Liver (tissue), 9 donors: ENCODE results near the gene KRT77. TPM values are rescaled to one million over a fixed set of nuclear protein-coding genes. Genes with fewer than 3 reads are reported as not detected.

Source experiments
- DNase-seq: peaks from one replicate; pipeline ENCODE4 v3.0.0-alpha.2; 2017; ENCODE audit warnings: low spot score
- H3K27ac ChIP-seq, 2 donors: one replicate each; pipeline ENCODE4 v1.7.0; 2013; ENCODE audit warnings: inconsistent platforms in 2 of 2, low read length in 2 of 2, control low read depth in 1 of 2, low read depth in 1 of 2, mild to moderate bottlenecking in 1 of 2
- H3K27me3 ChIP-seq, 4 donors: one replicate each; pipeline versions ENCODE4 v1.6.1 to v1.7.0; 2013; ENCODE audit warnings: low read length in 3 of 4, inconsistent platforms in 1 of 4, mild to moderate bottlenecking in 1 of 4, moderate library complexity in 1 of 4; ENCODE audit not compliant: control insufficient read depth in 4 of 4, insufficient read depth in 4 of 4
- H3K36me3 ChIP-seq, 4 donors: one replicate each; pipeline versions ENCODE4 v1.6.1 to v1.7.0; 2013; ENCODE audit warnings: low read length in 3 of 4, mild to moderate bottlenecking in 3 of 4, low read depth in 1 of 4, moderate library complexity in 1 of 4; ENCODE audit not compliant: control insufficient read depth in 4 of 4, insufficient read depth in 3 of 4
- H3K4me1 ChIP-seq, 4 donors: one replicate each; pipeline versions ENCODE4 v1.6.1 to v1.7.0; 2013; ENCODE audit warnings: low read length in 3 of 4, mild to moderate bottlenecking in 3 of 4, moderate library complexity in 1 of 4; ENCODE audit not compliant: control insufficient read depth in 4 of 4, insufficient read depth in 4 of 4
- H3K4me3 ChIP-seq, 3 donors: one replicate each; pipeline versions ENCODE4 v1.6.1 to v1.7.0; 2013; ENCODE audit warnings: low read length in 3 of 3, control low read depth in 1 of 3, low read depth in 1 of 3, mild to moderate bottlenecking in 1 of 3
- H3K9ac ChIP-seq, 2 donors: one replicate each; pipeline ENCODE4 v1.7.0; 2013; ENCODE audit warnings: low read length in 2 of 2, mild to moderate bottlenecking in 2 of 2, moderate library complexity in 2 of 2, control low read depth in 1 of 2, low read depth in 1 of 2
- H3K9me3 ChIP-seq, 4 donors: one replicate each; pipeline versions ENCODE4 v1.6.1 to v1.7.0; 2013; ENCODE audit warnings: low read length in 3 of 4; ENCODE audit not compliant: control insufficient read depth in 4 of 4
- CTCF ChIP-seq: fragments of 150-350 bp; IDR thresholded peaks from 2 replicates; pipeline ENCODE4 v1.5.1; 2017; ENCODE audit warnings: improper control_type of control experiment, low read depth, low read length; ENCODE audit not compliant: missing input control
- EGR1 ChIP-seq, 2 donors: IDR thresholded peaks; 2 replicates each; pipeline ENCODE4 v1.6.1; 2016 to 2018; ENCODE audit warnings: antibody characterized with exemption in 2 of 2, low read depth in 2 of 2
- FOXA1 ChIP-seq: IDR thresholded peaks from 2 replicates; pipeline ENCODE4 v1.6.1; 2016; ENCODE audit warnings: antibody characterized with exemption
- FOXA2 ChIP-seq: IDR thresholded peaks from 2 replicates; pipeline ENCODE4 v1.6.1; 2016; ENCODE audit warnings: antibody characterized with exemption
- GABPA ChIP-seq, 2 donors: IDR thresholded peaks in 1 of 2; conservative IDR thresholded peaks in 1 of 2; 2 replicates each; pipeline ENCODE4 v1.6.1; 2016; ENCODE audit warnings: antibody characterized with exemption in 2 of 2, mild to moderate bottlenecking in 1 of 2, moderate library complexity in 1 of 2
- HNF4A ChIP-seq, 2 donors: conservative IDR thresholded peaks; 2 replicates each; pipeline ENCODE4 v1.6.1; 2016; ENCODE audit warnings: antibody characterized with exemption in 2 of 2, mild to moderate bottlenecking in 2 of 2
- HNF4G ChIP-seq: IDR thresholded peaks from 2 replicates; pipeline ENCODE4 v1.6.1; 2016; ENCODE audit warnings: antibody characterized with exemption
- JUND ChIP-seq, 2 donors: IDR thresholded peaks; 2 replicates each; pipeline ENCODE4 v1.6.1; 2016; ENCODE audit warnings: antibody characterized with exemption in 2 of 2
- NR2F2 ChIP-seq: IDR thresholded peaks from 2 replicates; pipeline ENCODE4 v1.6.1; 2016; ENCODE audit warnings: antibody characterized with exemption
- RAD21 ChIP-seq, 2 donors: IDR thresholded peaks; 2 replicates each; pipeline ENCODE4 v1.6.1; 2016; ENCODE audit warnings: antibody characterized with exemption in 2 of 2, mild to moderate bottlenecking in 2 of 2
- RXRA ChIP-seq, 2 donors: IDR thresholded peaks; 2 replicates each; pipeline ENCODE4 v1.6.1; 2017 to 2018; ENCODE audit warnings: antibody characterized with exemption in 2 of 2, mild to moderate bottlenecking in 1 of 2
- SP1 ChIP-seq: IDR thresholded peaks from 2 replicates; pipeline ENCODE4 v1.6.1; 2018; ENCODE audit warnings: antibody characterized with exemption, mild to moderate bottlenecking
- TAF1 ChIP-seq: conservative IDR thresholded peaks from 2 replicates; pipeline ENCODE4 v1.6.1; 2016; ENCODE audit warnings: antibody characterized with exemption, mild to moderate bottlenecking
- YY1 ChIP-seq: IDR thresholded peaks from 2 replicates; pipeline ENCODE4 v1.6.1; 2016; ENCODE audit warnings: antibody characterized with exemption, mild to moderate bottlenecking
- WGBS: extraction: QIAGEN DNeasy Blood & Tissue Kit; methylation state at CpG from one replicate; pipeline ENCODE4 v1.1.7; 2013; 5-methylcytosine and 5-hydroxymethylcytosine counted together
- polyA plus RNA-seq, 2 donors: library from polyadenylated mRNA; stranded (reverse) in 1 of 2; unstranded in 1 of 2; fragments of 200-250 nt in 1 of 2; fragments of >200 nt in 1 of 2; fragmentation: Nextera tagmentation in 1 of 2; extraction: Ambion mirVana in 1 of 2; gene quantifications; one replicate each; pipeline versions ENCODE4 v1.2.1 to v1.2.3, GENCODE V29; 2013 to 2015
- total RNA-seq, 2 donors: library from RNA; depleted of rRNA; stranded (reverse); fragments of >200 nt; gene quantifications; one replicate each; pipeline ENCODE4 v1.2.3, GENCODE V29; 2014
- TF ChIP-seq, protein P1 (sequence below): IDR thresholded peaks from 2 replicates; pipeline ENCODE4 v1.6.1; 2016; ENCODE audit warnings: antibody characterized with exemption
- TF ChIP-seq, protein P2 (sequence below): IDR thresholded peaks from 2 replicates; pipeline ENCODE4 v1.6.1; 2016; ENCODE audit warnings: antibody characterized with exemption
- TF ChIP-seq, protein P3 (sequence below): IDR thresholded peaks from 2 replicates; pipeline ENCODE4 v1.6.1; 2016; ENCODE audit warnings: antibody characterized with exemption, mild to moderate bottlenecking
- TF ChIP-seq, protein P4 (sequence below): IDR thresholded peaks from 2 replicates; pipeline ENCODE4 v1.6.1; 2016; ENCODE audit warnings: antibody characterized with exemption
- donor health status: healthy.
- donor health status: healthy.
- donor health status: healthy.
- donor health status: healthy.
- donor health status: healthy.

KRT77 gene
- total and polyA plus RNA-seq, 4 donors: not detected

DNA sequence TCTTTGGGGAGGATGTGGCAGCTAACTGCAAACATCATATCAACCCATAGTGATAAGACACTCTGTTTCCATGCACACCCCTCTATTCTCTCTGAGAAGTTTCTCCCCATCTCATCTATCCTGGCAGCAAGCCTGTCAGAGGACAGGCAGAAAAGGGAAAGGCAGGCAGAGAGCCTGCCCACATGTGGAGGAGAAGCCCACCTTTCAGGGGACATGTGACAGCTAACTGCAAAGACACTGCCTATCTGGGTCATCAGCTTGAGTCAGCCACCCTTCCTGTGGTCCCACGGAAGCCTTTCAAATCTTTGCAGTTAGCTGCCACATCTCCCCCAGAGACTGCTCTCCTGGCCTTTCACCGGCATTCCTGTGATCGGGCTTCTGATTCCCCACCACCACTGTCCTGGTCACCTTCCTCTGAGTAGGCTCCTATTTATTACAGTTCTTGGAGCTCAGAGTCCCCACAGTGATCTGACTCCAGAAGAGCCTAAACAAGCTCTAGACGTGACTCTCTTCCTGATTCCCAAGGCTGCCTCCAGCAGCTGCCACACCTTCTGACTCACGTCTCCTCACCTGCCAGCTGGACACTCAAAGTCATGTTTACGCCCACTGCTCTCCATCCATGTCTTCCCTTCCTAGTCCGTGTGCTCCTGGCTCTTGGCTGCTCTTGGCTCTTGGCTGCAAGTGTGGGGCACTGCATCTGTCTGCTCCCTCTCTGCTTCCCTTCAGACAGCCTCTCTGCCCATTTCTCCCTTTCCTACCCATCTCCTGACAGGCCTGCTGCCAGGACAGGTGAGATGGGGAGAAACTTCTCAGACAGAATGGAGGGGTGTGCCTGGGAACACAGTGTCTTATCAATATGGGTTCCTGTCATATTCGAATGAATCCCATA is 15.6 kb downstream of the KRT77 start:
- no peak overlapping the region for H3K27ac ChIP-seq
- peaks cover 0 to 5% (median 4%) of the 10 kb centered on the region in 4 donors for H3K4me1 ChIP-seq
- DNase-seq: no peak
- WGBS: 63% methylated on average over 8 of the region's 8 CpGs
- no peak overlapping the region for H3K4me3 ChIP-seq
- no peaks in the 10 kb centered on the region for H3K36me3 ChIP-seq
- H3K27me3 ChIP-seq: peaks cover 0 to 10% (median 5%) of the 10 kb centered on the region in 4 donors
- H3K9ac ChIP-seq: no peak overlapping the region
- no peak for TF ChIP-seq RAD21 (IDR thresholded peaks at IDR 0.05)
- TF ChIP-seq RXRA (IDR thresholded peaks at IDR 0.05): no peak
- TF ChIP-seq HNF4G: no peak
- no peak for TF ChIP-seq GABPA (IDR thresholded peaks at IDR 0.05 in 1 of 2, conservative IDR thresholded peaks at IDR 0.05 in 1 of 2)
- no peak for TF ChIP-seq YY1
- TF ChIP-seq FOXA1: no peak
- no peaks in the 10 kb centered on the region for H3K9me3 ChIP-seq

GRCh38 chr12:52686756-52687487 is 16.4 kb downstream of the KRT77 start:
- Histone ChIP-seq H3K27me3 (peaks cover 0 to 10% (median 3%) of the 10 kb centered on the region in 4 donors), H3K36me3 (no peaks in the 10 kb centered on the region), H3K9me3 (no peaks in the 10 kb centered on the region), H3K4me1 (peaks cover 0 to 5% (median 4%) of the 10 kb centered on the region in 4 donors), H3K4me3 (no peak overlapping the region), H3K9ac (no peak overlapping the region), H3K27ac (no peak overlapping the region)
- no peak for DNase-seq
- TF ChIP-seq, protein P1, sequence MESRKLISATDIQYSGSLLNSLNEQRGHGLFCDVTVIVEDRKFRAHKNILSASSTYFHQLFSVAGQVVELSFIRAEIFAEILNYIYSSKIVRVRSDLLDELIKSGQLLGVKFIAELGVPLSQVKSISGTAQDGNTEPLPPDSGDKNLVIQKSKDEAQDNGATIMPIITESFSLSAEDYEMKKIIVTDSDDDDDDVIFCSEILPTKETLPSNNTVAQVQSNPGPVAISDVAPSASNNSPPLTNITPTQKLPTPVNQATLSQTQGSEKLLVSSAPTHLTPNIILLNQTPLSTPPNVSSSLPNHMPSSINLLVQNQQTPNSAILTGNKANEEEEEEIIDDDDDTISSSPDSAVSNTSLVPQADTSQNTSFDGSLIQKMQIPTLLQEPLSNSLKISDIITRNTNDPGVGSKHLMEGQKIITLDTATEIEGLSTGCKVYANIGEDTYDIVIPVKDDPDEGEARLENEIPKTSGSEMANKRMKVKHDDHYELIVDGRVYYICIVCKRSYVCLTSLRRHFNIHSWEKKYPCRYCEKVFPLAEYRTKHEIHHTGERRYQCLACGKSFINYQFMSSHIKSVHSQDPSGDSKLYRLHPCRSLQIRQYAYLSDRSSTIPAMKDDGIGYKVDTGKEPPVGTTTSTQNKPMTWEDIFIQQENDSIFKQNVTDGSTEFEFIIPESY: no peak
- TF ChIP-seq TAF1: no peak
- TF ChIP-seq, protein P2, sequence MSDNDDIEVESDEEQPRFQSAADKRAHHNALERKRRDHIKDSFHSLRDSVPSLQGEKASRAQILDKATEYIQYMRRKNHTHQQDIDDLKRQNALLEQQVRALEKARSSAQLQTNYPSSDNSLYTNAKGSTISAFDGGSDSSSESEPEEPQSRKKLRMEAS: no peak
- no peak for TF ChIP-seq YY1
- no peak for TF ChIP-seq GABPA (IDR thresholded peaks at IDR 0.05 in 1 of 2, conservative IDR thresholded peaks at IDR 0.05 in 1 of 2)
- TF ChIP-seq RAD21 (IDR thresholded peaks at IDR 0.05): no peak
- TF ChIP-seq HNF4G: no peak
- no peak for TF ChIP-seq NR2F2
- TF ChIP-seq SP1: no peak
- no peak for TF ChIP-seq FOXA1
- TF ChIP-seq HNF4A (conservative IDR thresholded peaks at IDR 0.05): no peak
- no peak for TF ChIP-seq RXRA (IDR thresholded peaks at IDR 0.05)
- no peak for TF ChIP-seq CTCF
- TF ChIP-seq, protein P3, sequence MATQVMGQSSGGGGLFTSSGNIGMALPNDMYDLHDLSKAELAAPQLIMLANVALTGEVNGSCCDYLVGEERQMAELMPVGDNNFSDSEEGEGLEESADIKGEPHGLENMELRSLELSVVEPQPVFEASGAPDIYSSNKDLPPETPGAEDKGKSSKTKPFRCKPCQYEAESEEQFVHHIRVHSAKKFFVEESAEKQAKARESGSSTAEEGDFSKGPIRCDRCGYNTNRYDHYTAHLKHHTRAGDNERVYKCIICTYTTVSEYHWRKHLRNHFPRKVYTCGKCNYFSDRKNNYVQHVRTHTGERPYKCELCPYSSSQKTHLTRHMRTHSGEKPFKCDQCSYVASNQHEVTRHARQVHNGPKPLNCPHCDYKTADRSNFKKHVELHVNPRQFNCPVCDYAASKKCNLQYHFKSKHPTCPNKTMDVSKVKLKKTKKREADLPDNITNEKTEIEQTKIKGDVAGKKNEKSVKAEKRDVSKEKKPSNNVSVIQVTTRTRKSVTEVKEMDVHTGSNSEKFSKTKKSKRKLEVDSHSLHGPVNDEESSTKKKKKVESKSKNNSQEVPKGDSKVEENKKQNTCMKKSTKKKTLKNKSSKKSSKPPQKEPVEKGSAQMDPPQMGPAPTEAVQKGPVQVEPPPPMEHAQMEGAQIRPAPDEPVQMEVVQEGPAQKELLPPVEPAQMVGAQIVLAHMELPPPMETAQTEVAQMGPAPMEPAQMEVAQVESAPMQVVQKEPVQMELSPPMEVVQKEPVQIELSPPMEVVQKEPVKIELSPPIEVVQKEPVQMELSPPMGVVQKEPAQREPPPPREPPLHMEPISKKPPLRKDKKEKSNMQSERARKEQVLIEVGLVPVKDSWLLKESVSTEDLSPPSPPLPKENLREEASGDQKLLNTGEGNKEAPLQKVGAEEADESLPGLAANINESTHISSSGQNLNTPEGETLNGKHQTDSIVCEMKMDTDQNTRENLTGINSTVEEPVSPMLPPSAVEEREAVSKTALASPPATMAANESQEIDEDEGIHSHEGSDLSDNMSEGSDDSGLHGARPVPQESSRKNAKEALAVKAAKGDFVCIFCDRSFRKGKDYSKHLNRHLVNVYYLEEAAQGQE: no peak
- no peak for TF ChIP-seq EGR1 (IDR thresholded peaks at IDR 0.05; ENCODE audit: low read depth in 2 of 2)
- TF ChIP-seq, protein P4, sequence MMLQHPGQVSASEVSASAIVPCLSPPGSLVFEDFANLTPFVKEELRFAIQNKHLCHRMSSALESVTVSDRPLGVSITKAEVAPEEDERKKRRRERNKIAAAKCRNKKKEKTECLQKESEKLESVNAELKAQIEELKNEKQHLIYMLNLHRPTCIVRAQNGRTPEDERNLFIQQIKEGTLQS: no peak
- TF ChIP-seq FOXA2: no peak
- TF ChIP-seq JUND (IDR thresholded peaks at IDR 0.05): no peak
- WGBS: 66% methylated on average over 9 of the region's 9 CpGs
